COR-L47 (cell line): Measurements from ENCODE around the gene ACAA2.

ENCODE experiments used
- DNase-seq: peaks from one replicate; lab custom pipeline; 2025; lab: John Stamatoyannopoulos, UW

ACAA2 gene

GRCh38 chr18:49767111-49768050 lies 46.0 kb downstream of the ACAA2 start:
- DNase-seq, result no peak

- no peak for DNase-seq
Measured at GRCh38 chr18:49766646-49767045, 46.7 kb downstream of the ACAA2 start.

- no peak for DNase-seq
Measured at GRCh38 chr18:49764032-49764431, 49.3 kb downstream of the ACAA2 start.

- DNase-seq, result no peak
Measured at GRCh38 chr18:49763590-49763989, 49.7 kb downstream of the ACAA2 start.

- no peak for DNase-seq
Measured at GRCh38 chr18:49762191-49763077, 50.9 kb downstream of the ACAA2 start.

GRCh38 chr18:49761771-49762170 lies 51.6 kb downstream of the ACAA2 start:
- DNase-seq, result no peak

GRCh38 chr18:49758263-49758610 lies 55.1 kb downstream of the ACAA2 start:
- no peak for DNase-seq

GRCh38 chr18:49757513-49758262 lies 55.6 kb downstream of the ACAA2 start:
- DNase-seq, result no peak

- no peak for DNase-seq
Measured at GRCh38 chr18:49756671-49757362, 56.5 kb downstream of the ACAA2 start.

- DNase-seq, result no peak
Measured at GRCh38 chr18:49756135-49756534, 57.2 kb downstream of the ACAA2 start.

GRCh38 chr18:49755489-49755888 lies 57.8 kb downstream of the ACAA2 start:
- no peak for DNase-seq

- DNase-seq, result no peak
Measured at GRCh38 chr18:49754866-49755265, 58.5 kb downstream of the ACAA2 start.

- DNase-seq, result no peak
Measured at GRCh38 chr18:49753643-49754042, 59.7 kb downstream of the ACAA2 start.

GRCh38 chr18:49752095-49752457 lies 61.3 kb downstream of the ACAA2 start:
- no peak for DNase-seq

- DNase-seq, result peak; percentile 24
Measured at GRCh38 chr18:49751427-49752094, 61.8 kb downstream of the ACAA2 start.

GRCh38 chr18:49749563-49749962 lies 63.8 kb downstream of the ACAA2 start:
- DNase-seq, result no peak

- DNase-seq, result no peak
Measured at GRCh38 chr18:49747876-49748275, 65.5 kb downstream of the ACAA2 start.

GRCh38 chr18:49745045-49746014 lies 68.0 kb downstream of the ACAA2 start:
- no peak for DNase-seq

- DNase-seq, result no peak
Measured at GRCh38 chr18:49744376-49745008, 68.8 kb downstream of the ACAA2 start.
